HepG2 (cell line): Measurements from ENCODE around the gene DHX8. TPM values are rescaled to one million over a fixed set of nuclear protein-coding genes. Genes with fewer than 3 reads are reported as not detected.

Experiments
- FOXA3 ChIP-seq: IDR thresholded peaks from 2 replicates; pipeline ENCODE4 v1.6.1; 2016; ENCODE audit warnings: missing genetic modification reagents, missing compliant biosample characterization
- RCOR2 ChIP-seq: IDR thresholded peaks from 2 replicates; pipeline ENCODE4 v1.6.1; 2016; ENCODE audit warnings: missing biosample characterization, missing genetic modification reagents
- ZNF768 ChIP-seq: sonication (generic); formaldehyde crosslinking; IDR thresholded peaks from 2 replicates; pipeline ENCODE4 v1.4.0; 2020; ENCODE audit warnings: missing genetic modification reagents
- polyA plus RNA-seq, 8 experiments: library from polyadenylated mRNA; depleted of rRNA in 3 of 8; stranded (reverse) in 7 of 8; unstranded in 1 of 8; fragments of >200 nt; fragmentation: Illumina TruSeq in 4 of 8; extraction: Trizol in 4 of 8; gene quantifications; 2 replicates each; pipeline versions ENCODE4 v1.2.1 to v1.2.3, GENCODE V29; 2011 to 2016; ENCODE audit warnings: low read depth in 4 of 8, missing spikeins in 1 of 8, mixed read lengths in 1 of 8; ENCODE audit not compliant: insufficient read depth in 1 of 8
- total RNA-seq, 5 experiments: library from RNA; depleted of rRNA; stranded (reverse); fragments of >200 nt; fragmentation: Illumina TruSeq; extraction: Trizol; gene quantifications; 2 replicates each; pipeline ENCODE4 v1.2.3, GENCODE V29; 2016; ENCODE audit warnings: low read depth in 1 of 5
- TF ChIP-seq, protein P1 (sequence below): sonication (generic); formaldehyde crosslinking; IDR thresholded peaks from 2 replicates; pipeline ENCODE4 v1.5.1; 2020; ENCODE audit warnings: mild to moderate bottlenecking, missing genetic modification reagents, borderline replicate concordance
- TF ChIP-seq, protein P2 (sequence below): IDR thresholded peaks from 2 replicates; pipeline ENCODE4 v1.6.1; 2012; ENCODE audit warnings: low read length, improper control_type of control experiment
- TF ChIP-seq, protein P3 (sequence below), 2 experiments: IDR thresholded peaks; 2 replicates each; pipeline ENCODE4 v1.6.1; 2011 to 2012; ENCODE audit warnings: low read length in 2 of 2, borderline replicate concordance in 1 of 2, low read depth in 1 of 2, mild to moderate bottlenecking in 1 of 2, moderate library complexity in 1 of 2
- TF ChIP-seq, protein P4 (sequence below): sonication (generic); formaldehyde crosslinking; IDR thresholded peaks from 2 replicates; pipeline ENCODE4 v1.5.1; 2020; ENCODE audit warnings: missing genetic modification reagents, mild to moderate bottlenecking, borderline replicate concordance
- TF ChIP-seq, protein P5 (sequence below): sonication (generic); formaldehyde crosslinking; IDR thresholded peaks from 2 replicates; pipeline ENCODE4 v1.4.0; 2020; ENCODE audit warnings: missing genetic modification reagents, borderline replicate concordance

Gene DHX8
- total and polyA plus RNA-seq, 2 of the 13 experiments (the other 11 are each of a cell fraction or from before 2014, with no cell fraction given), result 24.8 to 48.9 TPM

DNA sequence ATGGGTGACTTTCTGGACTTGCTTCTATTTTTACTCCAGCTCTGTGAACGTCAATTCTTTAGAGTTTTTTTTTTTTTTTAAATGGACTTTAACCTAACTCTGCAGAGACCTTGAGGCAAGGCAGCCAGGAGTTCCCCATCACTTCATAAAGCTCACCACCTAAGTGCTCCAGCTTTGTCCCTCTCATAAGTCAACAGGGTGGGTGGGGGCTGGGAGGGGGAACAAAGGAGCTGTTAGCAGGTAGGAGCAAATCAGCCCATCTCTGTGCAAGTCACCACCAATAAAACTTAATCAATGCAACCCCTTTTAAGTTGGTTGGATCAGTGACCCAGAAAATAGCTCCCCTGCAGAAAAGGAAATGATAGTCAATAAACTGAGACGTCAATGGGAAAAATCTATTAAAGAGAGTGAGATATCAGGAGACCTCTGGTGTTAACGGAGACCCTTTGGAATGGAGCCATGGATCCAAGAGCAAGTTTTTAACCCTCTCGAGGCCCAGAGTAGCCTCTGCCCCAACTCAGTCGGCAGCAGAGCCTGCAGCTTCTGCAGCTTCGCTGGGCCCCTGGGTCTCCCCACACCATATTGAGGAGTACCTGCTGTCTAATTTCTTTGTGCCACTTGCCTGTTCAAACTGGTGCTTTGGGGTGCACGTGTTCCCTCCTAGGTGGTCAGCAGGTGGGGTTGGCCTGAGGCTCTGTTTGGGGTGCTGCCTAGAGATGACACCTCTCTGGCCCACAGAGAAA, 90.0 kb downstream of the DHX8 start (continued):
- TF ChIP-seq RCOR2 (CRISPR knock-in tag) (peak; percentile 82), FOXA3 (CRISPR knock-in tag) (peak; percentile 83), ZNF768 (CRISPR knock-in tag) (0 out of 2 replicates have a peak, but pooled peaks have one; percentile 21)
- TF ChIP-seq, protein P1, sequence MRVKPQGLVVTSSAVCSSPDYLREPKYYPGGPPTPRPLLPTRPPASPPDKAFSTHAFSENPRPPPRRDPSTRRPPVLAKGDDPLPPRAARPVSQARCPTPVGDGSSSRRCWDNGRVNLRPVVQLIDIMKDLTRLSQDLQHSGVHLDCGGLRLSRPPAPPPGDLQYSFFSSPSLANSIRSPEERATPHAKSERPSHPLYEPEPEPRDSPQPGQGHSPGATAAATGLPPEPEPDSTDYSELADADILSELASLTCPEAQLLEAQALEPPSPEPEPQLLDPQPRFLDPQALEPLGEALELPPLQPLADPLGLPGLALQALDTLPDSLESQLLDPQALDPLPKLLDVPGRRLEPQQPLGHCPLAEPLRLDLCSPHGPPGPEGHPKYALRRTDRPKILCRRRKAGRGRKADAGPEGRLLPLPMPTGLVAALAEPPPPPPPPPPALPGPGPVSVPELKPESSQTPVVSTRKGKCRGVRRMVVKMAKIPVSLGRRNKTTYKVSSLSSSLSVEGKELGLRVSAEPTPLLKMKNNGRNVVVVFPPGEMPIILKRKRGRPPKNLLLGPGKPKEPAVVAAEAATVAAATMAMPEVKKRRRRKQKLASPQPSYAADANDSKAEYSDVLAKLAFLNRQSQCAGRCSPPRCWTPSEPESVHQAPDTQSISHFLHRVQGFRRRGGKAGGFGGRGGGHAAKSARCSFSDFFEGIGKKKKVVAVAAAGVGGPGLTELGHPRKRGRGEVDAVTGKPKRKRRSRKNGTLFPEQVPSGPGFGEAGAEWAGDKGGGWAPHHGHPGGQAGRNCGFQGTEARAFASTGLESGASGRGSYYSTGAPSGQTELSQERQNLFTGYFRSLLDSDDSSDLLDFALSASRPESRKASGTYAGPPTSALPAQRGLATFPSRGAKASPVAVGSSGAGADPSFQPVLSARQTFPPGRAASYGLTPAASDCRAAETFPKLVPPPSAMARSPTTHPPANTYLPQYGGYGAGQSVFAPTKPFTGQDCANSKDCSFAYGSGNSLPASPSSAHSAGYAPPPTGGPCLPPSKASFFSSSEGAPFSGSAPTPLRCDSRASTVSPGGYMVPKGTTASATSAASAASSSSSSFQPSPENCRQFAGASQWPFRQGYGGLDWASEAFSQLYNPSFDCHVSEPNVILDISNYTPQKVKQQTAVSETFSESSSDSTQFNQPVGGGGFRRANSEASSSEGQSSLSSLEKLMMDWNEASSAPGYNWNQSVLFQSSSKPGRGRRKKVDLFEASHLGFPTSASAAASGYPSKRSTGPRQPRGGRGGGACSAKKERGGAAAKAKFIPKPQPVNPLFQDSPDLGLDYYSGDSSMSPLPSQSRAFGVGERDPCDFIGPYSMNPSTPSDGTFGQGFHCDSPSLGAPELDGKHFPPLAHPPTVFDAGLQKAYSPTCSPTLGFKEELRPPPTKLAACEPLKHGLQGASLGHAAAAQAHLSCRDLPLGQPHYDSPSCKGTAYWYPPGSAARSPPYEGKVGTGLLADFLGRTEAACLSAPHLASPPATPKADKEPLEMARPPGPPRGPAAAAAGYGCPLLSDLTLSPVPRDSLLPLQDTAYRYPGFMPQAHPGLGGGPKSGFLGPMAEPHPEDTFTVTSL (CRISPR knock-in tag), result peak; percentile 49; the same call in 1 of the 2 replicates
- TF ChIP-seq, protein P2, sequence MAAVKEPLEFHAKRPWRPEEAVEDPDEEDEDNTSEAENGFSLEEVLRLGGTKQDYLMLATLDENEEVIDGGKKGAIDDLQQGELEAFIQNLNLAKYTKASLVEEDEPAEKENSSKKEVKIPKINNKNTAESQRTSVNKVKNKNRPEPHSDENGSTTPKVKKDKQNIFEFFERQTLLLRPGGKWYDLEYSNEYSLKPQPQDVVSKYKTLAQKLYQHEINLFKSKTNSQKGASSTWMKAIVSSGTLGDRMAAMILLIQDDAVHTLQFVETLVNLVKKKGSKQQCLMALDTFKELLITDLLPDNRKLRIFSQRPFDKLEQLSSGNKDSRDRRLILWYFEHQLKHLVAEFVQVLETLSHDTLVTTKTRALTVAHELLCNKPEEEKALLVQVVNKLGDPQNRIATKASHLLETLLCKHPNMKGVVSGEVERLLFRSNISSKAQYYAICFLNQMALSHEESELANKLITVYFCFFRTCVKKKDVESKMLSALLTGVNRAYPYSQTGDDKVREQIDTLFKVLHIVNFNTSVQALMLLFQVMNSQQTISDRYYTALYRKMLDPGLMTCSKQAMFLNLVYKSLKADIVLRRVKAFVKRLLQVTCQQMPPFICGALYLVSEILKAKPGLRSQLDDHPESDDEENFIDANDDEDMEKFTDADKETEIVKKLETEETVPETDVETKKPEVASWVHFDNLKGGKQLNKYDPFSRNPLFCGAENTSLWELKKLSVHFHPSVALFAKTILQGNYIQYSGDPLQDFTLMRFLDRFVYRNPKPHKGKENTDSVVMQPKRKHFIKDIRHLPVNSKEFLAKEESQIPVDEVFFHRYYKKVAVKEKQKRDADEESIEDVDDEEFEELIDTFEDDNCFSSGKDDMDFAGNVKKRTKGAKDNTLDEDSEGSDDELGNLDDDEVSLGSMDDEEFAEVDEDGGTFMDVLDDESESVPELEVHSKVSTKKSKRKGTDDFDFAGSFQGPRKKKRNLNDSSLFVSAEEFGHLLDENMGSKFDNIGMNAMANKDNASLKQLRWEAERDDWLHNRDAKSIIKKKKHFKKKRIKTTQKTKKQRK, result no peak
- TF ChIP-seq, protein P3, sequence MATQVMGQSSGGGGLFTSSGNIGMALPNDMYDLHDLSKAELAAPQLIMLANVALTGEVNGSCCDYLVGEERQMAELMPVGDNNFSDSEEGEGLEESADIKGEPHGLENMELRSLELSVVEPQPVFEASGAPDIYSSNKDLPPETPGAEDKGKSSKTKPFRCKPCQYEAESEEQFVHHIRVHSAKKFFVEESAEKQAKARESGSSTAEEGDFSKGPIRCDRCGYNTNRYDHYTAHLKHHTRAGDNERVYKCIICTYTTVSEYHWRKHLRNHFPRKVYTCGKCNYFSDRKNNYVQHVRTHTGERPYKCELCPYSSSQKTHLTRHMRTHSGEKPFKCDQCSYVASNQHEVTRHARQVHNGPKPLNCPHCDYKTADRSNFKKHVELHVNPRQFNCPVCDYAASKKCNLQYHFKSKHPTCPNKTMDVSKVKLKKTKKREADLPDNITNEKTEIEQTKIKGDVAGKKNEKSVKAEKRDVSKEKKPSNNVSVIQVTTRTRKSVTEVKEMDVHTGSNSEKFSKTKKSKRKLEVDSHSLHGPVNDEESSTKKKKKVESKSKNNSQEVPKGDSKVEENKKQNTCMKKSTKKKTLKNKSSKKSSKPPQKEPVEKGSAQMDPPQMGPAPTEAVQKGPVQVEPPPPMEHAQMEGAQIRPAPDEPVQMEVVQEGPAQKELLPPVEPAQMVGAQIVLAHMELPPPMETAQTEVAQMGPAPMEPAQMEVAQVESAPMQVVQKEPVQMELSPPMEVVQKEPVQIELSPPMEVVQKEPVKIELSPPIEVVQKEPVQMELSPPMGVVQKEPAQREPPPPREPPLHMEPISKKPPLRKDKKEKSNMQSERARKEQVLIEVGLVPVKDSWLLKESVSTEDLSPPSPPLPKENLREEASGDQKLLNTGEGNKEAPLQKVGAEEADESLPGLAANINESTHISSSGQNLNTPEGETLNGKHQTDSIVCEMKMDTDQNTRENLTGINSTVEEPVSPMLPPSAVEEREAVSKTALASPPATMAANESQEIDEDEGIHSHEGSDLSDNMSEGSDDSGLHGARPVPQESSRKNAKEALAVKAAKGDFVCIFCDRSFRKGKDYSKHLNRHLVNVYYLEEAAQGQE (IDR thresholded peaks at IDR 0.05; ENCODE audit: borderline replicate concordance in 1 of 2, low read depth in 1 of 2, low read length in 2 of 2), result 0 out of 4 replicates have a peak, but pooled peaks of 1 of the 2 experiments have one; percentile 11
- TF ChIP-seq, protein P4, sequence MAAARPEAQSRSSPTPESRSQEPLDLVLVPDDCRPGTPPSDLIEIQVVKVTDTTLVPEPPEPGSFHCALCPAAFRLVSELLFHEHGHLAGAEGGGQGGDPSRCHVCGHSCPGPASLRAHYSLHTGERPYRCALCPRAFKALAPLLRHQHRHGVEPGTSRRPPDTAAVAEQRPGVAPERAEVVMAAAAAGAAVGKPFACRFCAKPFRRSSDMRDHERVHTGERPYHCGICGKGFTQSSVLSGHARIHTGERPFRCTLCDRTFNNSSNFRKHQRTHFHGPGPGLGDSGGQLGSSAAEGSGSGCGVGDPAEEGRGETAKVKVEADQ (CRISPR knock-in tag), result peak; percentile 57; the same call in 1 of the 2 replicates
- TF ChIP-seq, protein P5, sequence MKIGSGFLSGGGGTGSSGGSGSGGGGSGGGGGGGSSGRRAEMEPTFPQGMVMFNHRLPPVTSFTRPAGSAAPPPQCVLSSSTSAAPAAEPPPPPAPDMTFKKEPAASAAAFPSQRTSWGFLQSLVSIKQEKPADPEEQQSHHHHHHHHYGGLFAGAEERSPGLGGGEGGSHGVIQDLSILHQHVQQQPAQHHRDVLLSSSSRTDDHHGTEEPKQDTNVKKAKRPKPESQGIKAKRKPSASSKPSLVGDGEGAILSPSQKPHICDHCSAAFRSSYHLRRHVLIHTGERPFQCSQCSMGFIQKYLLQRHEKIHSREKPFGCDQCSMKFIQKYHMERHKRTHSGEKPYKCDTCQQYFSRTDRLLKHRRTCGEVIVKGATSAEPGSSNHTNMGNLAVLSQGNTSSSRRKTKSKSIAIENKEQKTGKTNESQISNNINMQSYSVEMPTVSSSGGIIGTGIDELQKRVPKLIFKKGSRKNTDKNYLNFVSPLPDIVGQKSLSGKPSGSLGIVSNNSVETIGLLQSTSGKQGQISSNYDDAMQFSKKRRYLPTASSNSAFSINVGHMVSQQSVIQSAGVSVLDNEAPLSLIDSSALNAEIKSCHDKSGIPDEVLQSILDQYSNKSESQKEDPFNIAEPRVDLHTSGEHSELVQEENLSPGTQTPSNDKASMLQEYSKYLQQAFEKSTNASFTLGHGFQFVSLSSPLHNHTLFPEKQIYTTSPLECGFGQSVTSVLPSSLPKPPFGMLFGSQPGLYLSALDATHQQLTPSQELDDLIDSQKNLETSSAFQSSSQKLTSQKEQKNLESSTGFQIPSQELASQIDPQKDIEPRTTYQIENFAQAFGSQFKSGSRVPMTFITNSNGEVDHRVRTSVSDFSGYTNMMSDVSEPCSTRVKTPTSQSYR (CRISPR knock-in tag), result peak; percentile 77; the same call in 1 of the 2 replicates
